Measurements from ENCODE around the gene JMJD7. TPM values are rescaled to one million over a fixed set of nuclear protein-coding genes. Genes with fewer than 3 reads are reported as not detected.
A peak's percentile ranks its signal among the peaks of the same experiment; 100 is the strongest.

The JMJD7 gene
- 3.1 and 6.3 TPM in 2 replicates for total RNA-seq (ENCODE audit: low replicate concordance)

DNA sequence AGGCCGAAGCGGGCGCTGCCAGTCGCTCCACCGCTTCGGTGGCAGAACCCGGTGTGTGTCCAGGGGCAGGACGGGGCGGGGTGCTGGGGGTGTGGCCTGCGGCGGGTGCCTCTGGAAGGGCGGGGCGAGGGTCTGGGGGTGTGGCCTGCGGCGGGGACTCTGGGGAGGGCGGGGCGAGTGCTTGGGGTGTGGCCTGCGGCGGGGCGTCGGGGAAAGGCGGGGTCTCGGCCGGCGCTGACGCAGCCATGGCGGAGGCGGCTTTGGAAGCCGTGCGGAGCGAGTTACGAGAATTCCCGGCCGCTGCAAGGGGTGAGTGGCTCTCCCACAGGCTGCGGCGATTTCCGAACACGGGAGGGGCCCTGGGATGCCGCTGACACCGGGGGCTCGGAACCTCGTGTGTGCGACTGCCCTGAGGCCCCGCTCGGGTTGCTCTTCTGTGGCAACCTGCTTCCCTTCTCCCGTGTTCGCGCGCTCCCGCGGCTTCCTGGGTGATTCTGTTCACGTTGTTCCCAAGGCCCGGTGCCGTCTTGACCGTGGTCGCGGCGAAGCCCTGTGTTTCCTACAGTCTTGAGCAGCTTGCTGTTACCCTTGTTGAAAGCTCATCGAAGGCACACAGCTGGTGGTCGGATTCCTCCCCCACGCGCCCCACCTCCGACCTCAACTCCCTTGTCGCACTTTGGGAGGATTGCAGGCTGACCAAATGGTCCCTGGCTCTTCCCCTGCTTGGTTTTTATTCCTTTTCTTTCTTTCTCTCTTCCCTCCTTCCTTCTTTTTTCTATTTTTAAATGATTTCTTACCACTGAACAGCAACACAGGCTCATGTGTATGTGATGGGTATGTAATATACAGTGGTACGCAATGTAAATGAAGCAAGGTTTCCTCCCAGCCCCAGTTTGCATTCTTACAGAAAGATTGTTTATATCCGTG lies at the start of gene JMJD7:
Gene JMJD7 (plus strand): TSS at position 213 of the 927 bp plus-strand sequence. CDS start 33 bp downstream, at position 246.
- H3K4me3 ChIP-seq (ENCODE audit: low read depth, low read length): peak within 1 kb of the TSS; percentile 90
- TF ChIP-seq, protein P1, sequence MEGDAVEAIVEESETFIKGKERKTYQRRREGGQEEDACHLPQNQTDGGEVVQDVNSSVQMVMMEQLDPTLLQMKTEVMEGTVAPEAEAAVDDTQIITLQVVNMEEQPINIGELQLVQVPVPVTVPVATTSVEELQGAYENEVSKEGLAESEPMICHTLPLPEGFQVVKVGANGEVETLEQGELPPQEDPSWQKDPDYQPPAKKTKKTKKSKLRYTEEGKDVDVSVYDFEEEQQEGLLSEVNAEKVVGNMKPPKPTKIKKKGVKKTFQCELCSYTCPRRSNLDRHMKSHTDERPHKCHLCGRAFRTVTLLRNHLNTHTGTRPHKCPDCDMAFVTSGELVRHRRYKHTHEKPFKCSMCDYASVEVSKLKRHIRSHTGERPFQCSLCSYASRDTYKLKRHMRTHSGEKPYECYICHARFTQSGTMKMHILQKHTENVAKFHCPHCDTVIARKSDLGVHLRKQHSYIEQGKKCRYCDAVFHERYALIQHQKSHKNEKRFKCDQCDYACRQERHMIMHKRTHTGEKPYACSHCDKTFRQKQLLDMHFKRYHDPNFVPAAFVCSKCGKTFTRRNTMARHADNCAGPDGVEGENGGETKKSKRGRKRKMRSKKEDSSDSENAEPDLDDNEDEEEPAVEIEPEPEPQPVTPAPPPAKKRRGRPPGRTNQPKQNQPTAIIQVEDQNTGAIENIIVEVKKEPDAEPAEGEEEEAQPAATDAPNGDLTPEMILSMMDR (IDR thresholded peaks at IDR 0.05; ENCODE audit: insufficient read depth, low read length): no peak
- DNase-seq (ENCODE audit: low read depth): peak; percentile 79

DNA sequence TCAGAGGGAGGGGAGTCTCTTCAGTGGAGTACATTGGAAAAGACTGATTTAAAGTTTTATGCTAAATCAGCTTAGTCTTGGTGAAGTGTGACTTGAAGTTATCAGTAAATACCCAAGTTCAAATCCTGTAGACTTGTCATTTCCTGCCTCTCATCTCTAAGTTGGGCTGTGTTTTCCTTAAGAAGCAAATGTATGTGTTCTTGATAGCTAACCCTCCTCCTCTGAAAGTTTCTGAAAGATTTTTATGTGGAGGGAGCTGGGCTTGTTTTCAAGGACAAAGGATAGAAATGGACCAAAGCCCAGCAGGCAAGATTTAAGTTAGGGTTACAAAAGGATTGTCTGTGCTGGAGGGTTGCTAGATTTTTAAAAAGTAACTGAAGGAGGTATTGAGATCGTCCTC lies 49.4 kb upstream of the JMJD7 start:
- peak; percentile 29 for DNase-seq (ENCODE audit: low read depth)
- H3K4me3 ChIP-seq (ENCODE audit: low read depth, low read length): no peak overlapping the region
- TF ChIP-seq, protein P1 (IDR thresholded peaks at IDR 0.05; ENCODE audit: insufficient read depth, low read length): no peak

DNA sequence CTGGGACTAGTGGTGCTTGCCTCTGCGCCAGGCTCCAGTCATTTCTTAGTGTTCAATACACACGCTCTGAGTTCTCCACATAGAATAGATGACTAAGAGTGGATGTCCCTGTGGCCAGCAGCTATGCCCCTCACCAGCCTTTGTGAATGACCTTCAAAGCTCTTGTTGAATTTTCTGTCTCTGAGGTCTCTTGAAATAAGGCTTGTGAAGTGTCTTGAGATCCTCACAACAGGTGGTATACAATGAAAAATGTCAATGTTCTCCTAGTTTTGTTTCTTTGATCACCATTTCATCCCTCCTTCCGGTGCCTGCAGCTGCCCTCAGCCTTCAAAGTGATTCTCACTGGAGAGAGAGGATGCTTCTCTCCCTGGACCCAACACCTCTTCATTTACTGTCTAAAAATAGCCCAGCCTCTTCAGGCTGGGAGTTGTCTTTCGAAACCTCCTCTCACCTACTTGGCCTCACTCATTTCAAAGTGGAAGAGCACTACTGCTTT lies 48.2 kb upstream of the JMJD7 start:
- TF ChIP-seq, protein P1 (IDR thresholded peaks at IDR 0.05; ENCODE audit: insufficient read depth, low read length): no peak
- no peak for DNase-seq (ENCODE audit: low read depth)
- H3K4me3 ChIP-seq (ENCODE audit: low read depth, low read length): no peak overlapping the region

DNA sequence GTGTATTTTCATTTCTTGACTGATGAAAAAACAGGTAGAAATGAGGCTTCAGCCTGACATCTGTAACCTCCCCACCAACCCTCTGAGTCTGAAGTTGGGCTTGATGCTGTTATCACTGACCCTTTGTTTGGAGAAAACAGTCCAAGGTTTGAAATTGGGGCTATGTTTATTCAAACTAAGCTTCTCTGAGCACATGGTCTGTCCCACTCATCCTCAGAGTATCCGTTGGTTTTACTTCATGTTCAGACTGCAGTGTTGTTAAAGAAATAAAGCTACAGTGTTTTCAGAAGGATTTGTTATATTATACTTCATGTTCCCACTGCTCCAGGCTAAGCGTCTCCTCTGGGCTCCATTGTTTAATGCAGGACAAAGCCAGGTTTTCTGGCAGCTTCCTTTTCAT lies 47.6 kb upstream of the JMJD7 start:
- TF ChIP-seq, protein P1 (IDR thresholded peaks at IDR 0.05; ENCODE audit: insufficient read depth, low read length): no peak
- DNase-seq (ENCODE audit: low read depth): no peak
- H3K4me3 ChIP-seq (ENCODE audit: low read depth, low read length): no peak overlapping the region

DNA sequence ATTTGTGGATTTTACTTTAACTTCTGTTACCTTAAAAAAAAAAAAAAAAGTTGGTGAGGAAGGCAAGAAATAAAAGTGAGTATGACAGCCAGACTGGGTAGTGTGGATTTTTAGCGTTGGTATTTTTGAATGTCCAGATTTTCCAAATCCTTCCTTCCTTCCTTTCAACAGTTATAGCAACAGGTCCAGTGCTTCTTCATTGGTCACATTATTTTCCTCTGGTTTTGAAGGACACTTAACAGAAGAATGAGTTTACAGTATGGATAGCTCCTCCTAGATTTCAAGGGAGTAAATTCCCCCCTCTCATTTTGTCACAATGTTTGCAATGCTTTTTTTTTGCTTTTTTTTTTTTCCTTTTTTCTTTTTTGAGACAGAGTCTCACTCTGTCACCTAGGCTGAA lies 47.2 kb upstream of the JMJD7 start:
- TF ChIP-seq, protein P1 (IDR thresholded peaks at IDR 0.05; ENCODE audit: insufficient read depth, low read length): no peak
- H3K4me3 ChIP-seq (ENCODE audit: low read depth, low read length): no peak overlapping the region
- DNase-seq (ENCODE audit: low read depth): no peak

DNA sequence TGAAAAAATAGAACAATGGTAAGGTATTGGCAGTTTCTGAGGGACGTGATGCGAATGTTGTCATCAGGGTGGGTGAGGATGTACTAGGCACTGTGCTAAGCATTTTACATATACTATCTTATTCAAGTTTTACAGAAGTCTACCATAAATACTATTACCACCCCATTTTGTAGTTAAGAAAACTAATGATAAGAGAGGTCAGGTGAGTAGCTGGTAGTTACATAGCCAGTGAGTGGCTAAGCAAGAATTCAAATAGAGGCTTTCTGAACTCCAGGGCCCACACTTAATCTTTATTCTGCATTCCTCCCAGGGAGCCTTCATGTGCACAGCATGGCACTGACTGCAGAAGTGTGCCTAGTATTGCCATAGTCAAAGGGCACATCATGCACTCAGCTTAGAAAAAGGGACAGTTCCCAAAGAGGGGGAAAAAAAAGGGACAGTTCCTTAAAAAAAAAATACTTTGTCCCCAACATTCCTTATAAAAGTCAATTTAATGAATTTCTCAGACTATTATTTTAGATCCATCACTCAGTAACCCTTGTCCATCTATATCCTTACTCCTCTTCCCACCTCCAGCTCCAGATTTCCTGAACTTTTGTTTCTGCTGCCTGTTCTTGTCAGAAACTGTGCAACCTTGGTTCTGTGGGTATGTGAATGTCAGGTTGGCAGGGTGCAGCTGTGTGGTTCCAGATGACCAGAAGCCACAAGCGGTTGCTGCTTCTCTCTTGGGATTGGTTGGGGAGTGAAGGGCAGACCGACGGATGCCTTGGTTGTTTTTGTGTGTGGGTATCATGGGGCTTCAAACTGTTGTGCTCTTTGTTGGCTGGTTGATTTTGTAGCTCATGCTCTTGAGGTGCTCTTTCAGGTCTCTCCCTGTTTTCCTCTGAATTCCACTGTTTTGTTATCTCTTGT lies 45.3 kb upstream of the JMJD7 start:
- no peak for DNase-seq (ENCODE audit: low read depth)
- TF ChIP-seq, protein P1 (IDR thresholded peaks at IDR 0.05; ENCODE audit: insufficient read depth, low read length): no peak
- H3K4me3 ChIP-seq (ENCODE audit: low read depth, low read length): no peak overlapping the region
